GM18873 (cell line): ENCODE results near the gene FOLR2.
"Not testable (repeated sequence)": the region's sequence is repeated elsewhere in the genome, so short reads cannot be mapped to it uniquely, and the experiment has no call there.

ENCODE experiments used
- ATAC-seq: cut with Tn5 transposase; IDR thresholded peaks from one replicate; pipeline ENCODE4 v1.9.1; 2021; ENCODE audit warnings: mild to moderate bottlenecking, moderate library complexity, moderate number of reproducible peaks; ENCODE audit not compliant: unreplicated experiment, low FRiP score

The FOLR2 gene

GRCh38 chr11:72216638-72217037 is at the start of gene FOLR2:
TSS of gene FOLR2 (plus strand) at chr11:72216794. CDS start at chr11:72218585, 1,791 bp downstream.
- ATAC-seq: no peak

DNA sequence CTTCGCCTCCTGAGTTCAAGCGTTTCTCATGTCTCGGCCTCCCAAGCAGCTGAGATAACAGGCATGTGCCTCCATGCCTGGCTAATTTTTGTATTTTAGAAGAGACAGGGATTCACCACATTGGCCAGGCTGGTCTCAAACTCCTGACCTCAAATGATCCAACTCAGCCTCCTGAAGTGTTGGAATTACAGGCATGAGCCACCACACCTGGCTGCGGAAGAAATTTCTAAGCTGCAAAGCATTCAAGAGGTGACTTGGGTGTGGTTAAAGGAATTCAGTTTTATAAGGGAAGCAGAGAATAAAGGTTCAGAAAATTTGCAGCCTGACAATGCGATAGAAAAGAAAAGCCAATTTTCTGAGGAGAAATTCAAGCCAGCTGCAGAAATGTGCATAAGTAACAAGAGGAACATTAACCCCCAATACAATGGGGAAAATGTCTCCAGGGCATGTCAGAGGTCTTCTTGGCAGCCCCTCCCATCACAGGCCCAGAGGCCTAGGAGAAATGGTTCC is 47.5 kb upstream of the FOLR2 start:
- not testable (repeated sequence) for ATAC-seq

GRCh38 chr11:72169754-72170153 is 46.8 kb upstream of the FOLR2 start:
- ATAC-seq: not testable (repeated sequence)

DNA sequence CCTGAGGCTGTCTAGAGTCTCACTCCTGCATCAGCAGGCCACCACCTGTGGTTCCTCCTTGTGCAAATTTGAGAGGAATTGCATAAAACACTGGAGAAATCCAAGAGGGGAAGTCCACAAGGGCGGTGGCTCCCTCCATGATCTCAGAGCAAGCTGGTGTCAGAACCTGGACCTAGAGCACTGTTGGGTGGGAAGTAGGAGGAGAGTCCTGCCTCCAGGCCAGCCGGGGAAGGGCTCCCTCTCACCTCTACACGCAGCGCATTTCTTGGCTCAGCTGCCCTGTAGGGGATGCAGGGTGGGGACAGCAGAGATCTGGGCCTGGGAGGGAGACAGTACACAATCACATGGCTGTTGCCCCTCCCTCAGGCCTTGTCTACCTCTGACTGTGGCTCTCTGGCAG is 44.6 kb upstream of the FOLR2 start:
- ATAC-seq: not testable (repeated sequence)

- ATAC-seq: no peak
Measured at GRCh38 chr11:72173291-72173690, 43.3 kb upstream of the FOLR2 start.

DNA sequence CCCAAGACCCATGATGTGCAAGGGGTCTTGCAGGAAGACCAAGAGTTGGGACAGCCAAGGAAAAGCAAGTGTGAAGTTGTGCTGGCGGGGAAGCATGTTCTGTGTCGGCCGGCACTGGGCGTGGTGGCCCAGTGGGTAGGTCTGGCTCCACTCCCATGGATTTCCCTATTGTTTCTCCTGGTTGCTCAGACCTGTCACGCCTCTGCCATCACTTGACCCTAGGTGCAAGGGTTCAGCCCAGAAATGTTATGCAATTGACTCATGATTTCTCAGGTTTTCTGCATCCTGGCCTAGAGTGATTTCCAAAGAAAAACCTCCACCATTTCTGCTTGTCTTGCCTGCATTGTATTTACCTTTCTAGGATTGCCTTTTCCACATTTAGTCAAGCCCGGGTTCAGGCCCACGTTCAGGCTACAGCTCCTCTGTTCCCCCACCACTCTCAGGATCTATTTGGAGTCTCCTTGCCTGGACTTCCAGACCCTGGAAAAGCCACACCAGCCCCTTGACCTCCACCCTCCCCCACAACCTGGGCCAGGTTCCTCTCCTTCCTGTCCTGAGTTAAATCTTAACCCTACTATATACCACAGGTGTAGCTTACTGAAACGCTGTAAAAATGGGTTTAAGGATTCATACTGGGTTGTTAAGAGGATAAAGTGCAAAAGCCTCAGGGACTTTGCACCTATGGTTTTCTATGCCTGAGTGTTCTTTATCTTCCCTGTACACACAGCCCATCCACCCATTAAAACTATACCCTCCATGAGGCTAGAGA is 42.1 kb upstream of the FOLR2 start:
- no peak for ATAC-seq

DNA sequence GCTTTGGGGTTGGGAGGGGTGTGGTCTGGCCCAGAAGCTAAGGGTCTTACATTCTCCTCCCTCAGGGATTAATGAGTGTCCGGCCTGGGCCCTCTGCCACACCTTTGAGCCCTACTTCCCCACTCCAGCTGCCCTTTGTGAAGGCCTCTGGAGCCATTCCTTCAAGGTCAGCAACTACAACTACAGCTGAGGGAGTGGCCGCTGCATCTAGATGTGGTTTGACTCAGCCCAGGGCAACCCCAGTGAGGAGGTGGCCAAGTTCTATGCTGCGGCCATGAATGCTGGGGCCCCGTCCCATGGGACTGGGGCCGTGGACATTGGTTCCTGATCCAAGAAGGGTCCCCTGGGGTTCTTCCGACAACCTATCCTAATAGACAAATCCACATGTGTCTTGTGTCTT is 38.9 kb upstream of the FOLR2 start:
- no peak for ATAC-seq

DNA sequence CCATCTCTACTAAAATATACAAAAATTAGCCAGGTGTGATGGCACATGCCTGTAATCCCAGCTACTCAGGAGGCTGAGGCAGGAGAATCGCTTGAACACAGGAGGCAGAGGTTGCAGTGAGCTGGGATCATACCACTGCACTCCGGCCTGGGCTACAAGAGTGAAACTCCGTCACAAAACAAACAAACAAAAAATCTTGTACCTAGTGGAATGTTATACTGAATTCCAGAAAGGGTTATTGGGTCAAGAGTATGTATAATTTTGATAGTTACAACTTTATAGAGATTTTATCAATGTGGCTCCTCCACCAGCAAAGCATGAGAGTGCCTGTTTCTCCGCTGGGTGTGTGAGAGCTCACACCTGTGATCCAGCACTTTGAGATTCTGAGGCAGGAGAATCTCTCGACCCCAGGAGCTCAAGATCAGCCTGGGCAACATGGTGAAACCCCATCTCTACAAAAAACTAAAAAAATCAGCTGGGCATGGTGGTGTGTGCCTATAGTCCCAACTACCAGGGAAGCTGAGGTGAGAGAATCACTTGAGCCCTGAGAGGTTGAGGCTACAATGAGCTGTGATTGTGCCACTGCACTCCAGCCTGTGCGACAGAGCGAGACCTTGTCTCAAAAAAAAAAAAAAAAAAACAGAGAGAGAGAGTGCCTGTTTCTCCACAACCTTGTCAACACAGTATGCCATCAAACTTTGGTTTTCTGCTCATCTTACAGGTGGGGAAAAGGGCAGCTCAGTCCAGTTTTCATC is 37.4 kb upstream of the FOLR2 start:
- no peak for ATAC-seq

DNA sequence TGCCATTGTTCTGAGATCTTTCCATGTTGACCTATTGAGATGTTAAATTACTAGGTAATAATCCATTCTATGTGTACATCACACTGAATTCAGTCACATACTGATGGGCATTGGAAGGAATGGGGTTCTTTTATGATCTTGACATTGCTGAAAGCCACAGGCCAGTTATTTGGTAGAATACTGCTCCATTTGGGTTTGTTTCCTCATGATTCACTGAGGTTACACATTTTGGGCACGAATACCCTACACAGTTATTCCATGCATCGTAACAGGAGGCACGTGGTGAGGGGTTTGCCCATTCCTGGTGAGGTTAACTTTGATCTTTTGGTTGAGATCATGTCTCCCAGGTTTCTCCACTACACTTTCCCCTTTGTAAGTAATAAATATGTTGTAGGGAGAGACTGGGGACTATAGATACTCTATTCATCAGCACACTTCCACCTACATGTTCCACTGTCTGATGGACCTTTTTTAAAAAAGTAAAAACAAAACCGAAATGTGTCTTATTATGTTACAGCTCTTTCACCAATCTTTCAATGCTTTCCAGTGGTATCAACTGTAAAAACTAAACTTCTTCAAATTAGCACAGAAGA is 36.7 kb upstream of the FOLR2 start:
- no peak for ATAC-seq

DNA sequence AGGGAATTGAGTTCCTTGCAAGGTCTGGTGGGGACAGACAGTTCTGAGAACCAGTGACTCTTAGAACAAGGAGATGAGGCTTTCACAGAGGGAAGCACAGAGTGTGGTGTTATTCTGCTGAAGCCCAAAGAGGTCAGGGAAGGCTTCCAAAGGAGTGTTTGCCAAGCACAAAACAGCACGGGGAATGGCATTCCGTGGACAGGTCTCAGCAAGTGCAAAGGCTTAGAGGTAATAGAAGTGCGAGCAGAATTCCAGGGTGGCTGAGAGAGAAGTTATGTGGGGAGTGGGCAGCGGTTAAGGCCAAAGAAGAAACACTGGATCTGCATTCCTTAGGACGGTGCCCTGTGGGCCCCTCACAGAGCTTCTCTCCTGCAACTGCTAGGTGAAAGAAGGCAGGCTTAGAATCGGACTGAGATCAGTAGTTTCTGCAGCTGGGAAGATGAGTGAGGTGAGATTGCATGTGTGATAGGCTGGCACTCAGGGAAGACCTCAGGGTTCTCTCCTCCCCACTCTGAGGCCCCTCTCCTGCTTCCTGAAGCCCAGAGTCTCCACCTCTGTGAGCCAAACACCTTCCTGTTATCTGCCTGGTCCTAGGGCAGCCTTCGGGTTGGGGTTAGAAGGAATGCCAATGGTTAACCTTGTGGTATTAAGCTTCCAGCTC is 35.6 kb upstream of the FOLR2 start:
- ATAC-seq: not testable (repeated sequence)

GRCh38 chr11:72181553-72181958 is 35.0 kb upstream of the FOLR2 start:
- ATAC-seq: not testable (repeated sequence)

GRCh38 chr11:72188267-72188666 is 28.3 kb upstream of the FOLR2 start:
- ATAC-seq: no peak

DNA sequence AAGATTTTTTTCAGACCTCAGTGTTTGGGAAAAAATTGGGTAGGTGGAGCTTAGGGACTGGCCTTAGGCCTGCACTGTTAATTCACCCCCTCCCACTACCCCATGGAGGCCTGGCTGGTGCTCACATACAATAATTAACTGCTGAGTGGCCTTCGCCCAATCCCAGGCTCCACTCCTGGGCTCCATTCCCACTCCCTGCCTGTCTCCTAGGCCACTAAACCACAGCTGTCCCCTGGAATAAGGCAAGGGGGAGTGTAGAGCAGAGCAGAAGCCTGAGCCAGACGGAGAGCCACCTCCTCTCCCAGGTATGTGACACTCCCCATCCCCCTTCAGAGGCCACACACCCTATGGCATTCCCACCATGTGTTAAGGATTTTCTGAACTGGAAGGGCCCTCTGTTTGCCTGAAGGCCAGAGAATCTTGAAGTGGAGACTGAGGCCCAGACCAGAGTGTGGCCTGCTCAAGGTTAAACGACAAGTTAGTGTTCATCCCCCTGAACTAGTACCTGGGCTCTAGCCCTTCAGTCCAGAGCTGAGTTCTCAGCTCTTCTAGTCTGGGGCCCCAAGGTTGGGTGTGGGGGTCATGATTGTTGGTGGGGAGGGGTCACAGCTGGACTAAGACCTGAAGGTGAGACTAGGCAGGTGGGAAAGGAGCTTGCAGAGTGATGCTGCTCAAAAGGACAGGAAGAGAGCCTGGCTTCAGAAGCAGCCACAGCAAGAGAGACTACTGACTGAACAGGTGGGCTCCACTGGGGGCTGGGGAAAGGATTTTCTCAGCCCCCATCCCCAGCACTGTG is 26.9 kb upstream of the FOLR2 start:
- ATAC-seq: no peak

GRCh38 chr11:72190631-72191071 is 25.9 kb upstream of the FOLR2 start:
- no peak for ATAC-seq

- no peak for ATAC-seq
Measured at GRCh38 chr11:72191961-72192381, 24.6 kb upstream of the FOLR2 start, which contains the start of gene FOLR1. TSS of gene FOLR1 (plus strand) at chr11:72192140. CDS start at chr11:72192174, 34 bp downstream.

GRCh38 chr11:72195518-72196270 is 20.9 kb upstream of the FOLR2 start:
- no peak for ATAC-seq

DNA sequence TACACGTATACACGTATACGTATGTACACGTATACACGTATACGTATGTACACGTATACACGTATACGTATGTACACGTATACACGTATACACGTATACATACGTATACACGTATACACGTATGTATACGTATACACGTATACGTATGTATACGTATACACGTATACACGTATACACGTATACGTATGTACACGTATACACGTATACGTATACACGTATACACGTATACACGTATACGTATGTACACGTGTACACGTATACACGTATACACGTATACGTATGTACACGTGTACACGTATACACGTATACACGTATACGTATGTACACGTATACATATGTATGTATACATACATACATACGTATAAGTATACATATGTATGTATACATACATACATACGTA is 15.1 kb upstream of the FOLR2 start:
- ATAC-seq: not testable (repeated sequence)

GRCh38 chr11:72202571-72202970 is 14.0 kb upstream of the FOLR2 start:
- no peak for ATAC-seq

DNA sequence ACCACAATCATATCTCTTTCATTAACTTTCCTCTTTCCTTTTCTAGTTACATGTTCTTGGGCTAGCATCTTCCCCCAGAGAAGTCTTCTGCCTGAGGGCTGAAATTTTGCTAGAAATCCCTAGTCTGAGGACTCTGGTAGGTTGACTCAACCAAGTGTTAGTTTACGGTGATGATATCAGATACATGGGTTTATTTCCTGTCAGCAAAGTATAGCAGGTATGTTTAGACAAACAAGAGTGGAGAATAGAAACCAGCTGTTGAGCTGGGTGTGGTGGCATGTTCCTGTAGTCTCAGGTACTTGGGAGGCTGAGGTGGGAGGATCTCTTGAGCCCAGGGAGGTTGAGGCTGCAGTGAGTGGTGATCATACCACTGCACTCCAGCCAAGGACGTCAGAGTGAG is 13.4 kb upstream of the FOLR2 start:
- ATAC-seq: no peak
